WI38 (cell line): Measurements from ENCODE around the gene RPS26.

ENCODE experiments used
- H3K4me3 ChIP-seq: 2 replicates; pipeline ENCODE4 v1.5.1; 2011; ENCODE audit warnings: low read depth, mild to moderate bottlenecking, control low read depth, low read length
- CTCF ChIP-seq: IDR thresholded peaks from 2 replicates; pipeline ENCODE4 v1.5.1; 2012; ENCODE audit warnings: low read depth, mild to moderate bottlenecking, control low read depth, low read length

Gene RPS26

DNA sequence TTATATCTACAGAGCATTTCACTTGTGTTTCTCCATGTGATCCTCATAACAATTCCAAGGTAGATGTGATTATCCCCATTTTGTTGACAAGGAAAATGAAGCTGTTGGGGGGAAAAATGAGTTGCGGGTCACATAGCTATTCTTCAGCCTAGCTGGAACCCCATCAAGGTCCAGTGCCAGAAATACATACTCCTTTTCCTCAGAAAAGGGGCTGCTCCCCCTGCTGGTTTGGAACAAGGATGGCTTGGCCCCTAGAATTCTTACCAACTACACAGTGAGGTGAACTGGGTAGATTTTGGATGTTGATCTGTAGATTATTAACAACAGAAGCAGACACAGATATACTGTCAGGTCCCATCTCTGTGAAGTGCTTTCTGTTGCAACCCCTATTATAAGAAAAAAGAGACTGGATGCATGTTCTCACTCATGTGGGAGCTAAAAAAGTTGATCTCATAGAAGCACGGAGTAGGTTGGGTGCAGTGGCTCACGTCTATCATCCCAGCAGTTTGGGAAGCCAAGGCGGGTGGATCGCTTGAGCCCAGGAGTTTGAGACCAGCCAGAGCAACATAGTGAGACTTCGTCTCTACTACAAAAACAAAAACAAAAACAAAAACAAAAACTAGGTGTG lies 11.9 kb upstream of the RPS26 start:
- H3K4me3 ChIP-seq: no peak overlapping the region
- peak; percentile 74 for TF ChIP-seq CTCF

DNA sequence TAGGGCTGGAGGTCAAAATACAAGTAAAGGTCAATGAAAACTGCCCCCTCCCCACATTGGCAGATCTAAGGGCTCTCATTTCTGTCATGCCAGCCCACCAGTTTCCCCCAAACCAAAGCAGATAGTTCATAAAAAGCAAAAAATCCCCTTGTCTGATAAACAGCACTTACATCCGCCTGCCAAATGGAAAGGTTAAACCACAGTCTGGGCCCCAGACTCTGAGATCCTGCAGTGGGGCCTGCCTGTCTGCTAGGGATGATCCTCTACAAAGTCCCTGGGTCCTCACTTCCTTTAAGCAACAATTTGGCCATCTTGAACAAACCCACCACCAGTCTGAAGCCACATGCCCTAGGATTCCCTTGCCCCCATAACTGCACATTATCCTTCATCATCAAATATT lies 9.7 kb upstream of the RPS26 start:
- H3K4me3 ChIP-seq: no peak overlapping the region
- no peak for TF ChIP-seq CTCF

DNA sequence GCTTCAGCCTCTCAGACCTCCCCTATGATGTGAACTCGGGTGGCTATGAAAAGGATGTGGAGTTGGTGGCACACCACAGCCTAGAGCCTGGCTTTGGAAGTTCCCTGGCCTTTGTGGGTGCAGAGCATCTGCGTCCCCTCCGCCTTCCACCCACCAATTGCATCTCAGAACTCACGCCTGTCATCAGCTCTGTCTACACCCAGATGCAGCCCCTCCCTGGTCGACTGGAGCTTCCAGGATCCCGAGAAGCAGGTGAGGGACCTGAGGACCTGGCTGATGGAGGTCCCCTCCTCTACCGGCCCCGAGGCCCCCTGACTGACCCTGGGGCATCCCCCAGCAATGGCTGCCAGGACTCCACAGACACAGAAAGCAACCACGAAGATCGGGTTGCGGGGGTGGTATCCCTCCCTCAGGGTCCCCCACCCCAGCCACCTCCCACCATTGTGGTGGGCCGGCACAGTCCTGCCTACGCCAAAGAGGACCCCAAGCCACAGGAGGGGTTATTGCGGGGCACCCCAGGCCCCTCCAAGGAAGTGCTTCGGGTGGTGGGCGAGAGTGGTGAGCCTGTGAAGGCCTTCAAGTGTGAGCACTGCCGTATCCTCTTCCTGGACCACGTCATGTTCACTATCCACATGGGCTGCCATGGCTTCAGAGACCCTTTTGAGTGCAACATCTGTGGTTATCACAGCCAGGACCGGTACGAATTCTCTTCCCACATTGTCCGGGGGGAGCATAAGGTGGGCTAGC lies 7.0 kb upstream of the RPS26 start:
- no peak for TF ChIP-seq CTCF
- no peak overlapping the region for H3K4me3 ChIP-seq

DNA sequence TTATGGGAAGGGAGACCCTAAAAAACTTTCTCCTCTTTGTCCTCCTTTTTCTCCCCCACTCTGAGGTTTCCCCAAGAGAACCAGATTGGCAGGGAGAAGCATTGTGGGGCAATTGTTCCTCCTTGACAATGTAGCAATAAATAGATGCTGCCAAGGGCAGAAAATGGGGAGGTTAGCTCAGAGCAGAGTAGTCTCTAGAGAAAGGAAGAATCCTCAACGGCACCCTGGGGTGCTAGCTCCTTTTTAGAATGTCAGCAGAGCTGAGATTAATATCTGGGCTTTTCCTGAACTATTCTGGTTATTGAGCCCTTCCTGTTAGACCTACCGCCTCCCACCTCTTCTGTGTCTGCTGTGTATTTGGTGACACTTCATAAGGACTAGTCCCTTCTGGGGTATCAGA lies 4.6 kb upstream of the RPS26 start:
- no peak for TF ChIP-seq CTCF
- H3K4me3 ChIP-seq: no peak overlapping the region

GRCh38 chr12:56038022-56038655 lies 3.6 kb upstream of the RPS26 start:
- TF ChIP-seq CTCF: no peak

DNA sequence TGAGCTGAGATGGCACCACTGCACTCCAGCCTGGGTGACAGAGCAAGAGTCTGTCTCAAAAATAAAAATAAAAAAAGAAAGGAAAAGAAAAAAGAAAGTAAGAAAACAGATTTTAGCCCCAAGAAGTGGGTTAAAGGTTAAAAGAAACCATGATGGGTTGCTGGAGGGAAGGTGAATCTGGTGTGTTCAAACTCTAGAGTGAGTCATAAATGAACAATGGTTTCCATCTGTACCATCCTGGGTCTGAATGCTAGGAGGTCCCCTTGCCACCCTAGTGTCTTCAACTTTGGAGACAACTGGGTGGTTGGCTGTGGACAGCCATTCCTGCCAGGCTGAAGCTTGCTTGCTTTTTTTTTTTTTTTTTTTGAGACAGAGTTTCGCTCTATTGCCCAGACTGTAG lies 1.6 kb upstream of the RPS26 start:
- no peak overlapping the region for H3K4me3 ChIP-seq
- no peak for TF ChIP-seq CTCF

More at GRCh38 chr12:56038022-56038655, 3.6 kb upstream of the RPS26 start:
- H3K4me3 ChIP-seq: no peak overlapping the region

GRCh38 chr12:56040963-56041551 lies 661 bp upstream of the RPS26 start:
- H3K4me3 ChIP-seq: peak overlapping the region; percentile 97
- no peak for TF ChIP-seq CTCF

DNA sequence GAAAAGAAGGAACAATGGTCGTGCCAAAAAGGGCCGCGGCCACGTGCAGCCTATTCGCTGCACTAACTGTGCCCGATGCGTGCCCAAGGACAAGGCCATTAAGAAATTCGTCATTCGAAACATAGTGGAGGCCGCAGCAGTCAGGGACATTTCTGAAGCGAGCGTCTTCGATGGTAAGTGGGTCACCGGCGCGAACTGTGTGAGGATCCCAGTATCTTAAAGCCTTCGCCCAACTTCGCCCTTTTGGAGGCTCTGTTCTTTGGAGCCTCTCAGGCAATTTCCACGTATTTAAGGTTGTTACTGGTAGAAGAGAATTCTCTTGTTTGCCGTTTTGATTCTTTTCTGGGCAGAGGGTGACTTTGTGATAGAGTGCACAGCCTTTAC lies 704 bp downstream of the RPS26 start:
- peak overlapping the region; percentile 97 for H3K4me3 ChIP-seq
